ENCODE results near the gene EEIG2.
A peak's percentile ranks its signal among the peaks of the same experiment; 100 is the strongest.
"Not testable (repeated sequence)": the region's sequence is repeated elsewhere in the genome, so short reads cannot be mapped to it uniquely, and the experiment has no call there.

The EEIG2 gene

DNA sequence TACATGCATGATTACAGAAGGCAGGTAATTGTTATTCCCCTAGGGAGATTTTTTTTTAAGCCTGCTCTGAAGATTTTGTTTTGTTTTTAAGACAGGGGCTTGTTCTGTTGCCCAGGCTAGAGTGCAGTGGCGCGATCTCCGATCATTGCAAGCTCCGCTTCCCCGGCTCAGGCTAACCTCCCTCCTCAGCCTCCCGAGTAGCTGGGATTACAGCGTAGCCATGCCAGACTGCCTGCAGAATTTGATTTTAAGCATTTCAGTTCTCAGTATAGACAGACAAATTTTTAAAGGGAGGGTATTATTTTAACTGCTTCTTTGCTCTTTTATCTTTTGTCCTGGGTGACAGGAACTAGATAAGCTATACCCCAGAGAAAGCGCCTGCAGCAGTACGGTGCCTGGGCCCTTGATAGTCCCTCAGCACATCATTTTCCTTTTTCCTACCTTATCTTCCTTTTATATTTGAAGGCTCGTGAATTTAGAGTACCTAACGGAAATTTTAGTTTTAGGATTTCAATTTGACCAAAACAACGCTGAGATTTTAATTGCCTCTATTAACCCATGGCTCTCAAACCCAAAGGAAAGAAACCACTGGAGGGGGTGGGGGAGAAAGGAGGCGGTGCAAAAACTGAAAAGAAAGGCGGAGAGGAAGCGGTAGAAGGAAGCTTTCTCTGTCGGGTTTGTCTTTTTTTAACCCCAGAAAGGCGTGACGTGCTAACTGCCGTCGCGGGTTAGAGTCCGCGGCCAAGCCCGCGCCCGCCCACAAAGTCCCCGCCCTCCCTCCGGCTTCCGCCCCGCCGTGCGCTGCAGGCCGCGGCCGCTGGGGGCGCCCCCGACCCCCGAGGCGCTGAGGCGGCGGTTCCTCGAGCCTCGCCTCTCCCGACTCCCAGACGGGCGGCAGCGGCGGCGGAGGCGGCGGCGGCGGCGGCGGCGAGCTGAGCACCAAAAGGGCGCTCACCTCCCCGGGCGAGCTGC, at the start of gene EEIG2:
Gene EEIG2, plus strand, starts transcription at position 886 of the 972 bp plus-strand sequence. CDS start 329 bp downstream, outside the sequence.
- peak; percentile 57 for DNase-seq

DNA sequence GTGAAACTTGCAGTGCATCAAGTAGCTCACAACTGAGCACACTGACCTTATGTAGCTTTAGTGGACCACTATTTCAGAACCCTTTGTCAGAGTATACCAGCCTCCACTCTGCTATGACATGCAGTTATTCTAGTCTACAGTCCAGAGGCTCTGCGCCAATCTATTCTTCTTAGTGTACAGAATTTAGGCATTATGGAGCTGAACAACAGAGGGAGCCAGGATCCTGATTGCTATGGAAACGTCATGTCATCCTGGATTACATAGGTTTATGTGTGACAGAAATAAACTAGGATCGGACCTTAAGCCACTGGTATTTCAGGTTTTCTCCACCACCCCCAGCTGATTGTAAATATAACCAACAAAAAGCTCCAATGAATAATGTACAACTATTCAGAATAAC, 48.1 kb upstream of the EEIG2 start:
- DNase-seq: no peak

DNA sequence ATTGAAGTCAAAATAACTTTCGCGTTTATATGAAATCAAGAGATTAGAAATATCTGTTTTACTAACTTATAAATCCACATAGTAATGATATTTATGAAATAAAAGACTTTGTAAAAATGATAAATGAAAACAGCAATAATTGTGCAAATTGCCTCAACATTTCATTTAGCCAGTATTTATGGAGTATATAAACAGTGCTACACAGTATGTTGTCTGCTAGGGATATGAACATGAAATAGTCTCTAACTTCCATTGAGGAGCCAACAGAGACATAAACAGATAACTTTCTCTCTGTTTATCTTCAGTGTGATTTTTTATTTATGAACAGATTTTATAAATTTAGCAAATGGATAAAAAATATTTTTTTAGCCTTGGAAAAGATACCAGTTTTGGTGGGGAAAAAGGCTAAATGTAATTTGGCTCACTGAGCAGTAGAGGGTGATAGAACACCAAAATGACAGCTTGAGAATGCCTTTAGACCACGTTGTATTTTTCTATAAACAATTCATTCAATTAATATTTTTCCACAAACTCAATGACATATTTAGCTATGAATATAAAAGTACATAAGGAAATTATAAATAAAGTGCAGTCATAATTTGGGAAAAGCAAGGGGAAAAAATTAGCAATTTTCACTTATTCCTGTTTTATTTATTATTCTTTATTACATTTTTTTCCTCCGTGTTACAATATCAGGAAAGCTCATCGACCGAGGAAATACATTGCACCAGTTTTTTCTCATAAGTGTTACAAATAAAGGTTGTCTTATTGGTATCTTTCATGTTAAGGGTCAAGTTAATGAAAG, 47.5 kb upstream of the EEIG2 start:
- no peak for DNase-seq

DNA sequence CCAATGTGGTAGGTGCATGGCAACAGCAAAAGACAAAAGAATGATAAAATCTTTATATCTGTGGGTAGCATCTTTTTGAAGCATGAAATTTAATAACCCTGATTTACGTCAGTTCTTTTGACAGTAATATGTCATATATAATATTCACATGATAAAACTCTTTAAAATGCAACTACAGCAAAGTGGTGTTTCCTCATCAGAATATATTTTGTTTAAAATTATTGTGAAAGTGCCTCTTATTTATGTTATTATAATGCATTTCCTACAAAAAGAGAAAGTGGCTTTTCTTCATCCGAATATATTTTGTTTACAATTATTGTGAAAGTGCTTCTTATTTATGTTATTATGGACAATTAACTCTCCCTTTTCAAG, 46.9 kb upstream of the EEIG2 start:
- no peak for DNase-seq

DNA sequence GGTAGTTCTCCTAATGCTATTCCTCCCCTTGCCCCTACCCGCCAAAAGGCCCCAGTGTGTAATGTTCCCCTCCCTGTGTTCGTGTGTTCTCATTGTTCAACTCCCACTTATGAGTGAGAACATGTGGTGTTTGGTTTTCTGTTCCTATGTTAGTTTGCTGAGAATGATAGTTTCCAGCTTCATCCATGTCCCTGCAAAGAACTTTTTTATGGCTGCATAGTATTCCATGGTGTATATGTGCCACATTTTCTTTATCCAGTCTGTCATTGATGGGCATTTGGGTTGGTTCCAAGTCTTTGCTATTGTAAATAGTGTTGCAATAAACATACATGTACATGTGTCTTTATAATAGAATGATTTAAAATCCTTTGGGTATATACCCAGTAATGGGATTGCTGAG, 46.0 kb upstream of the EEIG2 start:
- not testable (repeated sequence) for DNase-seq

DNA sequence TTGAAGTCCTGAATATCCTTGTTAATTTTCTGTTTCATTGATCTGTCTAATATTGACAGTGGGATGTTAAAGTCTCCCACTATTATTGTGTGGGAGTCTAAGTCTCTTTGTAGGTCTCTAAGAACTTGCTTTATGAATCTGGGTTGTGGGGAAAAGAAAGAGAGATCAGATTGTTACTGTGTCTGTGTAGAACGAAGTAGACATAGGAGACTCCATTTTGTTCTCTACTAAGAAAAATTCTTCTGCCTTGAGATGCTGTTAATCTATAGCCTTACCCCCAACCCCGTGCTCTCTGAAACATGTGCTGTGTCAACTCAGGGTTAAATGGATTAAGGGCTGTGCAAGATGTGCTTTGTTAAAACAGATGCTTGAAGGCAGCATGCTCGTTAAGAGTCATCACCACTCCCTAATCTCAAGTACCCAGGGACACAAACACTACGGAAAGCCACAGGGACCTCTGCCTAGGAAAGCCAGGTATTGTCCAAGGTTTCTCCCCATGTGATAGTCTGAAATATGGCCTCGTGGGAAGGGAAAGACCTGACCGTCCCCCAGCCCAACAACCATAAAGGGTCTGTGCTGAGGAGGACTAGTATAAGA, 42.5 kb upstream of the EEIG2 start:
- DNase-seq: not testable (repeated sequence)

DNA sequence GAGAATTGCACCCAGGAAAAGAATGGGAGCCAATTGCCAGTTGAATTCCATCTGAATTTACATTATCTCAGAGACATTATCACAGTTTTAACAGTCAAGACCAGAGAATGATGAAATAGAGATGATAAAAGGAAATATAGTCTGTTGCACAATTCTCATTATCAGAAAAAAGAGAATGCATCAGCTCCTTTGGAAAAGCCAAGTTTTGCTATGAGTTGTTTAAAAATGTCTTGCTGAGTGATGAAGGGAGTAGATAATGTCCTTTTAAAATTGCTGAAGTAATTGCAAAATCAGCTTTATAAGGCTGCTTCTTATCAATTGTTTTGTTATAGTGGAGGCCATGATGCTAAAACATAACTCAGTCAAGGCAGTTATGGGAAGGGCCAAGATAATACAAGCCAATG, 37.9 kb upstream of the EEIG2 start:
- no peak for DNase-seq

DNA sequence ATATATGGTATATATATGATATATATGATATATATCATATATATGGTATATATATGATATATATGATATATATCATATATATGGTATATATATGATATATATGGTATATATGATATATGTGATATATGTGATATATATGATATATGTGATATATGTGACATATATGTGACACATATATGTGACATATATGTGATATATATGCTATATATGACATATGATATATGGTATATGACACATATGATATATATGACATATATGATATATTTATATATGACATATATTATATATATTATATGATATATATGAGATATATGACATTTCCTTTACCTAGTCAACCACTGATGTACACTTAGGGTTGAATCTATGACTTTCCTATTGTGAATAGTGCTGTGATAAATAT, 36.1 kb upstream of the EEIG2 start:
- no peak for DNase-seq

DNA sequence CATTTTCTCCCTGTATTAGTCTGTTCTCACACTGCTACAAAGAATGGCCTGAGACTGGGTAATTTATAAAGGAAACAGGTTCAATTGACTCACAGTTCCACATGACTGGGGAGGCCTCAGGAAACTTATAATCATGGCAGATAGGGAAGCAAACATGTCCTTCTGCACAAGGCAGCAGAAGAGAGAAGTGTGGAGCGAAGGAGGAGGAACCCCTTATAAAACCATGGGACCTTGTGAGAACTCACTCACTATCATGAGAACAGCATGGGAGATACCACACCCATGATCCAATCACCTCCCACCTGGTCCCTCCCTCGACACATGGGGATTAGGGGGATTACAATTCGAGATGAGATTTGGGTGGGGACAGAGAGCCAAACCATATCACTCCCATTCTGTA, 35.2 kb upstream of the EEIG2 start:
- DNase-seq: no peak

DNA sequence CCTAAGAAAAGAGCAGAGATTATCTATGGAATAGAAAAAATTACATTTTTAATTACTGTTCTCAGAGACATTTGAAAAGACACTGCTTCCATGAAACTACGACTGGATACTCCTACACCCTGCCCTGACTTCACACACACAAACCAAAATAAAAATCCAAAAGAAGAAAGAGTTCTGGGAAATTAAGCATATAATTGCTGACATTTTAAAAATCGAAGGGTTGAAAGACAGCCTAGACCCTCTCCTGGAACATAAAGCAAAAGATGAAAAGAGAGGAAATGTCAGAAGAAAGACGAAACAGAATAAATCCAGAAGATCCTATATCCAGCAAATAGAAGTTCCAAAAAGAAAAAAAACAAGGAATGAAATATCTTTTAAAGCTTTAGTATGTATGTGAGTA, 32.8 kb upstream of the EEIG2 start:
- DNase-seq: no peak

DNA sequence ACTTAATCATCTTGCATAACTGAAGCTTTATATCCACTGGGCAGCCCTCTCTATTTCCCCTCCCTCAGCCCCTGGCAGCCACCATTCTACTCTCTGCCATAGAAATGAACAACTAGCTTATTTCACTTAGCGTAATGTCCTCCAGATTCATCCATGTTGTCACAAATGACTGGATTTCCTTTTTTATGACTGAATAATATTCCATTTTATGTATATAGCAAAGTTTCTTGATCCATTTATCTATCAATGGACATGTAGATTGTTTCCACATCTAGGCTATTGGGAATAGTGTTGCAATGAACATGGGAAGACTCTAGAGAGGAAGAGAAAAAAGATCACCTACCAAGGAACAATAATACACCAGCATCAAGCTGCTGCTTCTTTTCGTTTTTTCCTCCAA, 32.1 kb upstream of the EEIG2 start:
- no peak for DNase-seq

DNA sequence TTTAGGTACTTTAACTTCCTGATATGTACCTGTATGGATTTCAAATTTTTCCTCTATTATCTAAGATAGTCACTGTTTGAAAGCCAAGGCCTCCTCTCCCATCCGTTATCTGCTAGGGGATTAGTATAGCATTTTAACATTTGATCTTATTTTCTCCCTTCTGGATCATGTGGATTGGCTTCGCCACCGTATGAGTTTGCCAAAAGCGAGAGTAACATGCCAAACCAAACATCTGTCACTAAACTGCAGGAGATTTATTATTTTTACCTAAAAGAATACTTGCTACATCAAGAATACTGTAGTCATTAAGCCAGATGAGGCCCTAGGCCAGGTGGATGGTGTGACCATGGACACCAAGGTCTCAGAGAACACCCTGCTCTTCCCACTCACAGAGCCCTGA, 28.5 kb upstream of the EEIG2 start:
- no peak for DNase-seq

DNA sequence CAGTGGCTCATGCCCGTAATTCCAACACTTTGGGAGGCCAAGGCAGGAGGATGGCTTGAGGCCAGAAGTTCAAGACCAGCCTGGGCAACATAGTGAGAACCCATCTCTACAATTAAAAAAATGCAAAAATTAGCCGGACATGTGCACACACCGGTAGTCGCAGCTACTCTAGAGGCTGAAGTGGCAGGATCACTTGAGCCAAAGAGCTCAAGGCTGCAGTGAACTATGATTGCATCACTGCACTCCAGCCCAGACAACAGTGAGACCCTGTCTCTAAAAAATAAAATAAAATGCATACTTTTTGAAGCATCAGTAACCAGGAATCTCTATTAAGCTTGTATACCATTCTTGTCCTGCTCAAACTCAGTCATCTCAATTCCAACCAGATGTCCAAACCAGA, 27.2 kb upstream of the EEIG2 start:
- DNase-seq: no peak

DNA sequence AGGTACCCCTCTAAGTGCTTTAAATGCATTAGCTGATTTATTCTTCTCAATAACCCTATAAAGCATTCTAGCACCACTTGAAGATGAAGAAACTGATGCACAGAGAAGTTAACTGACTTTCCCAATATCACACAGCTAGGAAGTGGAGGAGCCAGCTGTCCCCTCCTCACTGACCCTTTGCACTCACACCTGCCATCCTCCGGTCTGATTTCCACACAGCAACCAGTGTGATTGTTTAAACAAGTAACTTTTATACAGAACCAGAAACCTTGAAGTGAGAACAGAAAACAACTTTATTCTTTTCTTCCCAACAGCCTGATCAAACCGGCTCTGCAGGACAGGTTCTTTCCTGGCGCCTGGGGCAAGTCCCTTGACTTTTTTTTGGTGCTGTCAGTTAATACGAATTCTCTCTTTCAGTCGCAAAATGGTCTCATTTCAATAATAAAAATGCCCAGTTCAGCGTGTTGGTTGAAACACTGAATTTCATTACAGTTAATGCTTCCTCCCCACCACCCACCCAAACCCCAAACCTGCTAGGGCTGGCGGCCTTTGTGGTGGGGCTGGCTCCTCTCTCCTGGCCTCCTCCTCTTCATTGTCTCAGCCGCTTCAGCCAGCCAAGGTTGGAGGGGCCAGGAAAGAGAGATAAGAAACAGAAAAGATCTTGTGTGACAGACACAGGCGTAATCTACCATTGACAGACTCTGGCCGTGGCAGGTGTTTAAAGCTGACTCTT, 26.4 kb upstream of the EEIG2 start:
- DNase-seq: no peak

DNA sequence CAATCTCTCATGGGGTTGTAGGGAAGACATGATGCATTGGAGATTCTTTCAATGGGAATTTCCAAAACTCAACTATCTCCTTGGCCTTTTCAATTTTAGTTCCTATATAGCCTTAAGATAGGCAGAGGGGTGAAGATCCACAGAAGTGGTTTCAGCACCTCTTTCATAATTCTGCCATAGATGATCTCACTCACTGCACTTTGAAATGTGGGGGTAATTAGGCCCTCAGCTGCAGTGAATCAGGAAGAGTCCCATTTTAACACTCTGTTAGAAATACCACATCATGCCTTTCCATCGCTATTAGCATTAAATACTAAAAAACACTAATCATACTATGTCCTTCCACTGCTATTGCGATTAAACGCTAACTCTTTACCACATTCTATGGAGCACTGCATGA, 25.1 kb upstream of the EEIG2 start:
- no peak for DNase-seq

DNA sequence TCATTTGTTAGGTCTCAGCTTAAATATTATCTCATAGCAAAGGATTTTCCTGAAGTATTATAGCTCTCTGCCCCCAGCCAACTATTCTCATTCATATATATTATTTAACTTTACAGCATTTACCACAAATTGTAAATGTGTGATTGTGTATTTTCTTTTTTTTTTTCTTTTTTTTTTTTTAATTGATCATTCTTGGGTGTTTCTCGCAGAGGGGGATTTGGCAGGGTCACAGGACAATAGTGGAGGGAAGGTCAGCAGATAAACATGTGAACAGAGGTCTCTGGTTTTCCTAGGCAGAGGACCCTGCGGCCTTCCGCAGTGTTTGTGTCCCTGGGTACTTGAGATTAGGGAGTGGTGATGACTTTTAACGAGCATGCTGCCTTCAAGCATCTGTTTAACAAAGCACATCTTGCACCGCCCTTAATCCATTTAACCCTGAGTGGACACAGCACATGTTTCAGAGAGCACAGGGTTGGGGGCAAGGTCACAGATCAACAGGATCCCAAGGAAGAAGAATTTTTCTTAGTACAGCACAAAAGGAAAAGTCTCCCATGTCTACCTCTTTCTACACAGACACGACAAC, 24.5 kb upstream of the EEIG2 start:
- DNase-seq: not testable (repeated sequence)

DNA sequence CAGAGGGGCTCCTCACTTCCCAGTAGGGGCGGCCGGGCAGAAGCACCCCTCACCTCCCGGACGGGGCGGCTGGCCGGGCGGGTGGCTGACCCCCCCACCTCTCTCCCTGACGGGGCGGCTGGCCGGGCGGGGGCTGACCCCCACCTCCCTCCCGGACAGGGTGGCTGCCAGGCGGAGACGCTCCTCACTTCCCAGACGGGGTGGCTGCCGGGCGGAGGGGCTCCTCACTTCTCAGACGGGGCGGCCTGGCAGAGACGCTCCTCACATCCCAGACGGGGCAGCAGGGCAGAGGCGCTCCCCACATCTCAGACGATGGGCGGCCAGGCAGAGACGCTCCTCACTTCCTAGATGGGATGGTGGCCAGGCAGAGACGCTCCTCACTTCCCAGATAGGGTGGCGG, 23.9 kb upstream of the EEIG2 start:
- DNase-seq: not testable (repeated sequence)

DNA sequence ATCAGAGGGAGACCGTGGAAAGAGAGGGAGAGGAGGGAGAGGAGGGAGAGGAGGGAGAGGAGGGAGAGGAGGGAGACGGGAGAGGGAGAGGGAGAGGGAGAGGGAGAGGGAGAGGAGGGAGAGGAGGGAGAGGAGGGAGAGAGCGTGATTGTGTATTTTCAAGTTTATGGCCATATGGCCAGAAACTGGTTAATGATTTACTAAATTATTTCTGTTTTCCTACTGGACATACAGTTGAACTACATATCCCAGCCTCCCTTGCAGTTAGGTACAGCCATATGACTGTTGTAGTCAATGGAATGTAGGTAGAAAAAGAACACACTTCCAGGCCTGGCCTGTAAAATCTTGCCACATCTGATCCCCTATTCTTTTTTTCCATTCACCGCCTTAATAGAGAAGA, 23.1 kb upstream of the EEIG2 start:
- not testable (repeated sequence) for DNase-seq

DNA sequence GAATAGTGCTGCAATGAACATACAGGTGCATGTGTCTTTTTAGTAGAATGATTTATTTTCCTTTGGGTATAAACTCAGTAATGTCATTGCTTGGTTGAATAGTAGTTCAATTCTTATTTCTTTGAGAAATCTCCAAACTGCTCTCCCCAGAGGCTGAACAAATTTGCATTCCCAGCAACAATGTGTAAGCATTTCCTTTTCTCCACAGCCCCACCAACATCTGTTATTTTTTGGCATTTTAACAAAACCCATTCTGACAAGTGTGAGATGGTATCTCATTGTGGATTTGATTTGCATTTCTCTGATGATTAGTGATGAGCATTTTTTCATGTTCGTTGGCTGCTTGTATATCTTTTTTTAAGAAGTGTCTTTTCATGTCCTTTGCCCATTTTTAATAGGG, 21.9 kb upstream of the EEIG2 start:
- DNase-seq: no peak

DNA sequence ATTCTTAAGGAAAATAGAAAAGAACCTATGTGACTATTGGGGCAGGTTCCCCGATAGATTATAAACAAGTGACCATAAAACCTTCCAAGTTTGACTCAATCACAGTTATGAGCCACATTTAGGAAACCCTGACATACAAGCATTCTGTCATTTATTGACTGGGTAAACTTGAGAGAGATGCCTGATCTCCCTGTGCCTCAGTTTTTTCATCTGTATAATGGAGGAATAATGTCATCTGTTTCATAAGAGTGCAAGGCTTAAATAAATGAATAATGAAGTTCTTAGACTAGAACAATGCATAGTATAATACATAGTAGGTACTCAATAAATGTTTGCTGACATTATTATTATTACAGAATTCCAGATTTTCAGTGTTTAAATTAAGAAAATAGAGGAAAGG, 18.9 kb upstream of the EEIG2 start:
- no peak for DNase-seq

DNA sequence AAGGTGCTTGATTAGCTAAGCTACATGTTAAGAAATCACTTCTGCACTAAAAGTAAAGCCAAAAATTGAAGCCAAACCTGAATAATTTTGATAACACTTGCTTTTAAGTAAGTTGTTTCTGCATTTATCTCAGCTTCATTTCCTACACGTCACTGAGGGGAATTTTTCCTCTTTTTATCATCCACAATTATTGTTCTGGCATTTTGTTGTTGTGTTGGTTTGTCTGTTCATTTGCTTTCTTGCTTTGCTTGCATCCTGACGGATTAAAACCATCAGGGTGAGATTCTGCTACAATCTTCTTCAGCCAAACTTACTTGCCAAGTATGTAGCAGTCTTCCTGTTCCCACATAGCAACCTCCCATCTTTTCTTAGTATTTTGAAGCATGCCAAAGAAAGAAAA, 18.0 kb upstream of the EEIG2 start:
- DNase-seq: no peak

DNA sequence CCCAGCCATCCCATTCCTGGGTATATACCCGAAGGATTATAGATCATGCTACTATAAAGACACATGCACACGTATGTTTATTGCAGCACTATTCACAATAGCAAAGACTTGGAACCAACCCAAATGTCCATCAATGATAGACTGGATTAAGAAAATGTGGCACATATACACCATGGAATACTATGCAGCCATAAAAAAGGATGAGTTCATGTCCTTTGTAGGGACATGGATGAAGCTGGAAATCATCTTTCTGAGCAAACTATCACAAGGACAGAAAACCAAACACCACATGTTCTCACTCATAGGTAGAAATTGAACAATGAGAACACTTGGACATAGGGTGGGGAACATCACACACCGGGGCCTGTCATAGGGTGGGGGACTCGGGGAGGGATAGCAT, 12.4 kb upstream of the EEIG2 start:
- DNase-seq: not testable (repeated sequence)
